Prostate gland (tissue), 2 donors: ENCODE data around the gene EIF2S3B.

ENCODE experiments used
- POLR2A ChIP-seq: fragments of 450-650 bp; IDR thresholded peaks from one replicate; pipeline ENCODE4 v1.6.1; 2016; ENCODE audit warnings: antibody characterized with exemption, mild to moderate bottlenecking
- POLR2AphosphoS5 ChIP-seq: sonication (generic); formaldehyde crosslinking; IDR thresholded peaks from one replicate; pipeline ENCODE4 v1.6.1; 2017; ENCODE audit warnings: antibody characterized with exemption
- TF ChIP-seq, protein P1 (sequence below), 4 experiments: fragments of 200-600 bp in 2 of 4; fragments of 450-650 bp in 2 of 4; sonication (generic) in 2 of 4; IDR thresholded peaks; 1 replicate in 3 of 4; 2 replicates in 1 of 4; pipeline ENCODE4 v1.5.1; 2016 to 2019; ENCODE audit warnings: antibody characterized with exemption in 4 of 4, mild to moderate bottlenecking in 2 of 4, moderate library complexity in 2 of 4

- no peak for TF ChIP-seq POLR2A
- TF ChIP-seq, protein P1, sequence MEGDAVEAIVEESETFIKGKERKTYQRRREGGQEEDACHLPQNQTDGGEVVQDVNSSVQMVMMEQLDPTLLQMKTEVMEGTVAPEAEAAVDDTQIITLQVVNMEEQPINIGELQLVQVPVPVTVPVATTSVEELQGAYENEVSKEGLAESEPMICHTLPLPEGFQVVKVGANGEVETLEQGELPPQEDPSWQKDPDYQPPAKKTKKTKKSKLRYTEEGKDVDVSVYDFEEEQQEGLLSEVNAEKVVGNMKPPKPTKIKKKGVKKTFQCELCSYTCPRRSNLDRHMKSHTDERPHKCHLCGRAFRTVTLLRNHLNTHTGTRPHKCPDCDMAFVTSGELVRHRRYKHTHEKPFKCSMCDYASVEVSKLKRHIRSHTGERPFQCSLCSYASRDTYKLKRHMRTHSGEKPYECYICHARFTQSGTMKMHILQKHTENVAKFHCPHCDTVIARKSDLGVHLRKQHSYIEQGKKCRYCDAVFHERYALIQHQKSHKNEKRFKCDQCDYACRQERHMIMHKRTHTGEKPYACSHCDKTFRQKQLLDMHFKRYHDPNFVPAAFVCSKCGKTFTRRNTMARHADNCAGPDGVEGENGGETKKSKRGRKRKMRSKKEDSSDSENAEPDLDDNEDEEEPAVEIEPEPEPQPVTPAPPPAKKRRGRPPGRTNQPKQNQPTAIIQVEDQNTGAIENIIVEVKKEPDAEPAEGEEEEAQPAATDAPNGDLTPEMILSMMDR (IDR thresholded peaks at IDR 0.05), result no peak
- TF ChIP-seq POLR2AphosphoS5, result no peak
Measured at GRCh38 chr12:10528174-10528953, 22.7 kb downstream of the EIF2S3B start.
